ENCODE results near the gene BRINP1.

- TF ChIP-seq CTCF (IDR thresholded peaks at IDR 0.05): no peak
- no peak for TF ChIP-seq POLR2A (IDR thresholded peaks at IDR 0.05)
Observed at GRCh38 chr9:119153402-119153801, 215.8 kb downstream of the BRINP1 start.
